Panc1 (cell line): ENCODE data around the gene CDCP1.

Experiments used
- CTCF ChIP-seq: fragments of 450-650 bp; IDR thresholded peaks from 2 replicates; pipeline ENCODE4 v1.5.1; 2017; ENCODE audit warnings: mild to moderate bottlenecking
- POLR2AphosphoS5 ChIP-seq: IDR thresholded peaks from 2 replicates; pipeline ENCODE4 v1.6.1; 2012; ENCODE audit warnings: mild to moderate bottlenecking, low read depth, low read length, moderate library complexity
- SIN3A ChIP-seq: IDR thresholded peaks from 2 replicates; pipeline ENCODE4 v1.6.1; 2012; ENCODE audit warnings: low read depth, mild to moderate bottlenecking, low read length, moderate library complexity, borderline replicate concordance; ENCODE audit not compliant: insufficient read depth
- TCF7L2 ChIP-seq: IDR thresholded peaks from 2 replicates; pipeline ENCODE4 v1.6.1; 2011; ENCODE audit warnings: mild to moderate bottlenecking, low read depth, low read length, inconsistent platforms

- no peak for TF ChIP-seq TCF7L2
- no peak for TF ChIP-seq CTCF
- TF ChIP-seq SIN3A, result no peak
- TF ChIP-seq POLR2AphosphoS5, result no peak
Observed at GRCh38 chr3:45103753-45104714, 42.1 kb downstream of the CDCP1 start.
